Pulmonary artery endothelial cell (primary cell): ENCODE data around the gene BOD1. TPM values are rescaled to one million over a fixed set of nuclear protein-coding genes. Genes with fewer than 3 reads are reported as not detected.
"Not testable (repeated sequence)": the region's sequence is repeated elsewhere in the genome, so short reads cannot be mapped to it uniquely, and the experiment has no call there.

Experiments
- DNase-seq: peaks from one replicate; pipeline ENCODE4 v3.0.0-alpha.2; 2011; ENCODE audit warnings: low read depth, low spot score
- total RNA-seq: library from RNA; depleted of rRNA; stranded (reverse); fragments of >200 nt; gene quantifications from 2 replicates; pipeline ENCODE4 v1.2.3, GENCODE V29; 2014

Gene BOD1
- total RNA-seq, 1 donor from 2014 or later = 79.3 TPM

DNA sequence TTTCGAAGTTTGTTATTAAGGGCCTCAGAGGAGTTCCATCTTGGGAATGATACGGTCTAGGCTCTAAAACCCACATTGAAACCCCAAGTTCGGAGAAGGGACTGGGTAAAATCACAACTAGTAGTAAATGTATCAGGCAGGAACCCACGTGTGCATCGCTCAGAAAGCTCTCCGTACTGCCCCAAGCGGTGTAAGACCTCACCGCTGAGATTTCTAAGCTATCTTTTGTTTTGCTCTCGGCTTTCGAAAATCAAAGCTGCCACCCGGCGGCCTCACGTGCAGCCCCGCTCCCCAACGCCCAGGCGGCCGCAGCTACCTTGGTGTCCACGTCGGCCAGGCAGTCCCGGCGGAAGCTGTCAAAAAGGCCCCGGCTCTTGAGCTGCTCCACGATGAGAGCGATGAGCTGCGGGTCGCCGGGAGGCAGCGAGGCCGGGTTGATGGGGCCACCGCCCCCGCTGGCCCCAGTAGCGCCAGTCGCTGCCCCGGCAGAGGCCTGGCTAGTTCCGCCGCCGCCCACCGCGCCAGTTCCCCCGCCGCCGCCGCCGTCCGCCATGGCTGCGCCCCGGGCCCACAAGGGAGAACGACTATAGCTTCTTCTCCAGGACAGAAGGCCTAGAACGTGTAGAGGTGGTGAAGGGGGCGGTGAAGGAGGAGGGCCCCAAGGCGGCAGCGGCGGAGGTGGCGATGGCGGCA lies 420 bp downstream of the BOD1 start:
- peak; percentile 43 for DNase-seq

DNA sequence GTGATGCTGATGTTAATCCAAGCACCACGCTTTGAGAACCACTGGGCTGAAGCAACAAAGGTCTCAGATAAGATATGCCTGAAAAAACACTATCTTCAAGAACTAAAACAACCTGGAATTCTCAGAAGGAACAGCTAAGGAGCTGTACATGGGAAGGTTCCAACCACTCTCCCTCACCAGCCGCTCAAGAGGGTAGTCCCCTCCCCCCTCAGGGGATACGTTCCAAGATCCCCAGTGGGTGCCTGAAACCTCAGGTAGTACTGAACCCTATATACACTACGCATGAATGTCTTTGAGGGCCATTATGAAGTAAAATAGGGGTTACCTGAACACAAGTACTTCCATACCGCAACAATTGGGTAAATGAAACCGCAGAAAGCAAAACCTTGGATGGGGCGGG lies 1.9 kb downstream of the BOD1 start:
- DNase-seq = no peak

DNA sequence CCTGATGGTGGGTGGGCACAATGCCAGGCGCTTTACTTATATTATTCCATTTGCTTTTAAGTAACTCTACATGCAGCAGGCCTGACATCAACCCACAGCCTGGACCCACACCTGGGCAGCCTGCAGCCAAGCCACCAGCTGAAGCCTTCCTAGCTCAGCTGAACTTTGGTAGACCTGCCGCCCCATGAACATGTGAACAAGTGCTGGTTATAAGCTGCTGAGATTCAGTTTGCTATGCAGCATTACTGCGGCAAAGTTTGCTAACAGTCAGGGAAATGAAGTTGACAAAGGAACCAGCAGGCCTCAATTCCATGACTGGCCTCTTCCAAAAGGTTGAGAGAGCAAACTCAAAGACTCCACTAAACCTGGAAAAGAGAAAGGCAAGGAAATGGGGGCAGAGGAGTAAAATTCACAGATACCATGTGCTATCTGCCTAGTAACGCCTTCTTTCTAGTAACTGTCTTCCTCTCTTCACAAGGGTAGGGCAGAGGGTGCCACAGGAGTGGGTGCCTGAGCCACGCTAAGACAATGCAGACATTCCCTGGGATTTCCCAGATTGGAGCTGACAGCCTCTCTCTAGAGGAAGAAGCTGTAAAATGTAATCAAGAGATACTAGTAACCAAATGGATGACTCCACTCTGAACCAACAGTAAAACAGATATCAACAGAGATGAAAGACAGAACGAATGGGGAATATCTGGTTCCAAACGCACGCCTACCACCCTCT lies 2.9 kb downstream of the BOD1 start:
- no peak for DNase-seq

GRCh38 chr5:173612948-173613347 lies 3.5 kb downstream of the BOD1 start:
- DNase-seq = no peak

DNA sequence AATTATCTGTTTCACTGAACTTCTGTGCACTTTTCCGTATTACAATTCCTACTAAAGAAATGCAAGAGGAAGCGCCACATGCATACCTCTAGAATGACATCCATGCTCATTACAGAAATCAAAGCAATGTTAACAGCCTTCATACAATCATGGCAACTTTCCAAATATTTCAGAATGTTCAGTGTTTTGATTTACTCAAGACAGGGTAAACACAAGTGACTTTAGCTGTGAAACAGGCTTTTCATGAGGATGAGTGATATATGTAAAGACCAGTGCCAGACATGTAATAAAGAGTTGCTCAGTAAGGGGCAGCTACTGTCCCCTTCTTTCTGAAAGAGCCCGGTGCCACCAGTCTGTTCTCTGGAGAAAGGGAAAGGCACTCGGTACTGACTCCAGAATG lies 4.7 kb downstream of the BOD1 start:
- no peak for DNase-seq

DNA sequence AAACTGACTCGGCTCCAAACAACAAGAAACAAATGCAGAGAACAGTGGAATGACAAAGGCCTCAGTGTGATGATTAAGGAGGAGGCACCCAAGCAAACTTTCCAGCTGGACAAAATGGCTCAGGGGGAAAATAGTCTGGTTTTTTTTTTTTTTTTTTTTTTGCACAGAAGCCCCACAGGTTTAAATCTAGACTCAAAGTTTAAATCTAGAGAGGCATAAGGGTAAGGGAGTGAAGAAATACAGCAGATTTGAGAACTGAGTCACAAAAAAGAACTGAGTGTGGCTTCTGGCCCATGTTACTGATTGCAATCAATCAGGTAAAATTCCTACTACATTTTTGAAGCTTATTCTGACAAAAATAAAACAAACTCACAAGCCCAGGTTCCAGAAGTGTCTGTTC lies 12.3 kb downstream of the BOD1 start:
- DNase-seq = no peak

- DNase-seq = no peak
Observed at GRCh38 chr5:173602423-173602822, 14.0 kb downstream of the BOD1 start.

GRCh38 chr5:173598686-173599085 lies 17.8 kb downstream of the BOD1 start:
- DNase-seq = no peak

DNA sequence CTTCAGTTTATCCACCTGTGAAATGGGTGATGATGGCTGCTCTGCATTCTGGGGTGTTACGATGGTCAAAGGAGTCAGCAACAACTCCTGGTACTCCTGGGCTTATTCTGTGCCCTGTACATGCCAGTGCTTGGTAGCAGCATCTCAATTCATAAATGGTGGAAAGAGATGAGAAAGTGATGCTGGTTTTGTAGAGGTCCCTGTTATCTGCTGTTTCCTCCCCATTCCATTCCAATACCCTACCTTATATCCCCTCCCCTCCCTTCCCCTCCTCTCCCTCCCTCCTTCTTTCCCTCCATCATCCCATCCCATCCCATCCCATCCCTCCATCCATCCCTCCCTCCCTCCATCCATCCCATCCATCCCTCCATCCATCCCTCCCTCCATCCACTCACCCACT lies 19.1 kb downstream of the BOD1 start:
- DNase-seq = no peak

- no peak for DNase-seq
Observed at GRCh38 chr5:173595841-173596240, 20.6 kb downstream of the BOD1 start.

DNA sequence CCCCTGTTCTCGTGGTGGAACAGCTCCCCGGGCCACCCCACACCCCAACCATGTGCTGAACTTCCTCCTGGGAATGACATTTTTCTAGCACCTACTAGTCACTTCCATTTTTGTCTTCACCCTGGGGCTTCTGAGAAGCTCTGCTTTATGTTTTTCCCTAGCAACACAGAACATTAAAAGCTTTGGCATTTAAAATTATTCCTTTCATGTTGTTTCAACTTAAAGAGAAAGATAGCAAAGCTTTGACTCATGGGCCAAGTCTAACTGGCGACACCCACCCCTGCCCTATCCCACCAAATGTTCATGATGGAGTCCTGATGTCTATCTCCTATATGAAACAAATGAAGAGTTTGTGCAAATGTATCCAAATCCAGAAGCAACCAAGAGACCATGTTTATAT lies 22.4 kb downstream of the BOD1 start:
- no peak for DNase-seq

DNA sequence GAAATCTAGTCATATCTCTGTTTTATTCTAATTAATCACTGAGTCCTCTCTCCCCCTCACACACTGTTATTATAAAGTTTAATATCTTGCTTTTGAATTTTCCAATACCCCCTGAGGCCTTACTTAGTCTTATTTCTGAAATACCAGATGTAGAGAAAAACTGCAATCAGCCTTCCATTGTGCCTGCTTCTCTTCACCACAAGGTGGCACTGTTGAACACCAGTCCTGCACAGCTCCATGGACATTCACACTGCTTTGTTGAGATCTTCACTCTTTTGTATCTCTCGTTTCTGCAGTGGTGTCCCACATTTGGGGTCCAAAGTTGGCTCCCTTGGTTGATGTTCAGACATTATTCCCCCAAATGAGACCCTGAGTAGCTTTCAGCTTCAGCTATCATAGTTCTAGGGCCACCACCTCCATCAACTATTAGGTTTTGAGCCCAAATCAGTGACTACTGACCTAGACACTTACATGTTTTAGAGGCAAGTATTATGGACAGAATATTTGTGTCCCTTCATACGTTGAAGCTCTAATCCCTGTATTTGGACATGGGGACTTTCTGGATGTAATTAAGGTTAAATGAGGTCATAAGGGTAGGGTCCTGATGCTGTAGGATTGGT lies 24.3 kb downstream of the BOD1 start:
- no peak for DNase-seq

- no peak for DNase-seq
Observed at GRCh38 chr5:173591056-173591514, 25.4 kb downstream of the BOD1 start.

GRCh38 chr5:173590436-173591055 lies 25.9 kb downstream of the BOD1 start:
- DNase-seq = no peak

DNA sequence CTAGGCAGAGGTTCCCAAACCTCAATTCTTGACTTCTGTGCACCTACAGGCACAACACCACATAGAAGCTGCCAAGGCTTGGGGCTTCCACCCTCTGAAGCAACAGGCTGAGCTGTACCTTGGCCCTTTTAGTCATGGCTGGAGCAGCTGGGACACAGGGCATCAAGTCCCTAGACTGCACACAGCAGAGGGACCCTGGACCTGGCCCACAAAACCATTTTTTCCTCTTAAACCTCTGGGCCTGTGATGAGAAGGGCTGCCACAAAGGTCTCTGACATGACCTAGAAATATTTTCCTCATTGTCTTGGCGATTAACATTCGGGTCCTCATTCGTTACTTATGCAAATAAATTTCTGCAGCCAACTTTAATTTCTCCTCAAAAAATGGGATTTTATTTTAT lies 30.3 kb downstream of the BOD1 start:
- not testable (repeated sequence) for DNase-seq

- no peak for DNase-seq
Observed at GRCh38 chr5:173583346-173583745, 33.1 kb downstream of the BOD1 start.

DNA sequence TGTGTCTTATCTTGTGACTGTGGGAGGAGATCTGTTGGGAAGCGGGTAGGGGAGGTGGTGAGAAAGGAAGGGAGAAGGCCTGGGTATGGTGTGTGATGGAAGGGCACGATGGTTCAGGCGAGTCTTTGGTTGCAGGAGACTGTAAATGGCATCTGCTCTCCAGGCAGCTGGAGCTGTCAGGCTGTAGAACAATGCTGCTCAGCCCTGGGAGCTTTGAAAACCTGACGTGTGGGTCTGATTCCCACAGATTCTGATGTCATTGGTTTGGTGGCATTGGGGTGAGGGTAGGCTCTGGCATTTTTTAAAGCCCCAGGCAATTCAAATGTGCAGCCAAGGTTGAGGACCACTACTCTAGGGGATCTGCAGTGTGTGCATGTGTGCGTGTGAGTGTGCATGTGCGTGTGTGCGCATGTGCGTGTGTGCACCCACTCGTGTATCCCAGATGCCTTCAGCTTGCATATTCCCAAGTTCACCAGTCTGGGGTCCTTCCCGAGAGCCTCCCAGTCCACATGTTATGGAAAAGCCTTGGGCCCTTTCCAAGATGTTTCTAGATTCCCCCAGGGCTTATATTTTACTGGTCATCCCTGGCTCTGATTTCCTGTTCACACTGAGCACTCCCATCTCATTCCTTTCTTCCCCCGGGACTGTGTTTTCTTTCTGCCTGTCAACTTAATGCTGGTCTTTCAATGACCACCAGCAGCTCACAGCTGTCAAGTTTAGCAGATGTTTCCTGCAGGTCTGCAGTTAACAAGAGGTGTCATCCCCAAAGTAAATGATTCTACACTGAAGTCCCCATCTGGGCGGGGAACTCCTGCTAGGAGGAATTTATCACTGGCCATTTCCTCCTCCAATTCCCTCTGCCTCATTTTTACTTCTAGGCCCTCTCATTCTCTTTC lies 34.0 kb downstream of the BOD1 start:
- DNase-seq = no peak

GRCh38 chr5:173581408-173582215 lies 34.8 kb downstream of the BOD1 start:
- no peak for DNase-seq

- no peak for DNase-seq
Observed at GRCh38 chr5:173578947-173579615, 37.4 kb downstream of the BOD1 start.

- DNase-seq = no peak
Observed at GRCh38 chr5:173577817-173578216, 38.6 kb downstream of the BOD1 start.
